Measurements from ENCODE around the gene CRACR2B.
A peak's percentile ranks its signal among the peaks of the same experiment; 100 is the strongest.

Gene CRACR2B

DNA sequence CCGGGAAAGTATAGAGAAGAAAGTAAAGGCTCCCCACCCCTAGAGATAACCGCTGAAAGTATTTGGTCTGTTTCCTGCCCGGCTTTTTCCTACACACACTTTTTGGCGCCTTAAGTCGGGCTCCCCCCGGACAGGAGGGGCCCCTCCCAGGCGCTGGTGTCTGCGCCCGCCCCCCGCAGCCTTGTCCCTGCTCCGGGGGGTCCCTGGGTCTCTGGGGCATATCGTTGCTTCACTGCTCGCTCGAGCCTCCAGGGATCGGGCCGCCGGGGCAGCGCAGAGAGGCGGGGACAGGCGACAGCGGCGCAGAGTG lies 928 bp upstream of the CRACR2B start:
- TF ChIP-seq, protein P1, sequence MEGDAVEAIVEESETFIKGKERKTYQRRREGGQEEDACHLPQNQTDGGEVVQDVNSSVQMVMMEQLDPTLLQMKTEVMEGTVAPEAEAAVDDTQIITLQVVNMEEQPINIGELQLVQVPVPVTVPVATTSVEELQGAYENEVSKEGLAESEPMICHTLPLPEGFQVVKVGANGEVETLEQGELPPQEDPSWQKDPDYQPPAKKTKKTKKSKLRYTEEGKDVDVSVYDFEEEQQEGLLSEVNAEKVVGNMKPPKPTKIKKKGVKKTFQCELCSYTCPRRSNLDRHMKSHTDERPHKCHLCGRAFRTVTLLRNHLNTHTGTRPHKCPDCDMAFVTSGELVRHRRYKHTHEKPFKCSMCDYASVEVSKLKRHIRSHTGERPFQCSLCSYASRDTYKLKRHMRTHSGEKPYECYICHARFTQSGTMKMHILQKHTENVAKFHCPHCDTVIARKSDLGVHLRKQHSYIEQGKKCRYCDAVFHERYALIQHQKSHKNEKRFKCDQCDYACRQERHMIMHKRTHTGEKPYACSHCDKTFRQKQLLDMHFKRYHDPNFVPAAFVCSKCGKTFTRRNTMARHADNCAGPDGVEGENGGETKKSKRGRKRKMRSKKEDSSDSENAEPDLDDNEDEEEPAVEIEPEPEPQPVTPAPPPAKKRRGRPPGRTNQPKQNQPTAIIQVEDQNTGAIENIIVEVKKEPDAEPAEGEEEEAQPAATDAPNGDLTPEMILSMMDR (IDR thresholded peaks at IDR 0.05; ENCODE audit: extremely low read depth, missing control alignments) = no peak
- DNase-seq (ENCODE audit: low spot score) = no peak

- TF ChIP-seq, protein P1 (IDR thresholded peaks at IDR 0.05; ENCODE audit: extremely low read depth, missing control alignments) = no peak
Measured at GRCh38 chr11:827146-827896, 398 bp upstream of the CRACR2B start.

DNA sequence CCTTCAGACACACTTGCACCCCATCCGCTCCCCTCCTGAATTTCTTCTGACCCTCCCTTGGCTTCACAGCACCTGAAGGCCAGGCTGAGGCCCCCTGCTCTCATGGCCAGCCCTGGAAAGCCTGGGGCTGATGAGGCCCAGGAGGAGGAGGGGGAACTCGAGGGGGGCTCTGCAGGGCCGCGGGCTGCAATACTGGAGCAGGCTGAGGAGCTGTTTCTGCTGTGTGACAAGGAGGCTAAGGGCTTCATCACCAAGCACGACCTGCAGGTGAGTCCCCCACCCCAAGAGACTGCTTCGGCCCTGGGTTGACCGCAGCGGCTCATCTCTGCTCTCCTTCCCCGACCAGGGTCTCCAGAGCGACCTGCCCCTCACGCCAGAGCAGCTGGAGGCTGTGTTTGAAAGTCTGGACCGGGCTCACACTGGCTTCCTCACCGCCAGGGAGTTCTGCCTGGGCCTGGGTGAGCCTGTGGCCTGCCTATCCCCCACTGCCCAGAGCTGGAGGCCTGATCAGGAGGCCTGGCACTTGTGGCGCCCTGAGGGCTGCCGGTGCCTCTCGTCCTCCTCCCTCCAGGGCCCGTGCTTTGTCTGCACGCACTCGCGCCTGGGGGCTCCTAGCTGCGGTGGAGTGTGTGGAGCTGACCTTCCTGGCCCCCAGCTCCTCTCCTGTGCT lies 922 bp downstream of the CRACR2B start:
- TF ChIP-seq, protein P1 (IDR thresholded peaks at IDR 0.05; ENCODE audit: extremely low read depth, missing control alignments) = no peak
- no peak for DNase-seq (ENCODE audit: low spot score)

More at GRCh38 chr11:827146-827896, 398 bp upstream of the CRACR2B start:
- DNase-seq (ENCODE audit: low spot score) = peak; percentile 88

GRCh38 chr11:829176-829846 lies 1.6 kb downstream of the CRACR2B start:
- TF ChIP-seq, protein P1 (IDR thresholded peaks at IDR 0.05; ENCODE audit: extremely low read depth, missing control alignments) = no peak
- DNase-seq (ENCODE audit: low spot score) = no peak

- TF ChIP-seq, protein P1 (IDR thresholded peaks at IDR 0.05; ENCODE audit: extremely low read depth, missing control alignments) = no peak
- no peak for DNase-seq (ENCODE audit: low spot score)
Measured at GRCh38 chr11:829847-830294, 2.2 kb downstream of the CRACR2B start.

- TF ChIP-seq, protein P1 (IDR thresholded peaks at IDR 0.05; ENCODE audit: extremely low read depth, missing control alignments) = no peak
- peak; percentile 89 for DNase-seq (ENCODE audit: low spot score)
Measured at GRCh38 chr11:830295-831117, 2.8 kb downstream of the CRACR2B start.

Data from GM20000 (cell line).